Chondrocyte (in vitro differentiated cells): ENCODE results near the gene TSPAN9. TPM values are rescaled to one million over a fixed set of nuclear protein-coding genes. Genes with fewer than 3 reads are reported as not detected.
A peak's percentile ranks its signal among the peaks of the same experiment; 100 is the strongest.

Source experiments
- DNase-seq: peaks from one replicate; pipeline ENCODE4 v3.0.0; 2021; ENCODE audit warnings: mixed read lengths, low spot score
- H3K27ac Mint-ChIP-seq: one replicate; pipeline ENCODE4 v1.8.0; 2021; ENCODE audit warnings: mild to moderate bottlenecking, moderate library complexity, mixed read lengths; ENCODE audit not compliant: unreplicated experiment
- H3K27me3 Mint-ChIP-seq: 2 replicates; pipeline ENCODE4 v1.8.0; 2021; ENCODE audit warnings: low read depth, mixed read lengths
- H3K36me3 Mint-ChIP-seq: 2 replicates; pipeline ENCODE4 v1.8.0; 2021; ENCODE audit warnings: low read depth, mixed read lengths
- H3K4me1 Mint-ChIP-seq: 2 replicates; pipeline ENCODE4 v1.8.0; 2021; ENCODE audit warnings: low read depth, mild to moderate bottlenecking, mixed read lengths
- H3K4me3 Mint-ChIP-seq: one replicate; pipeline ENCODE4 v1.8.0; 2021; ENCODE audit warnings: mild to moderate bottlenecking, moderate library complexity, mixed read lengths; ENCODE audit not compliant: unreplicated experiment
- H3K9me3 Mint-ChIP-seq: 2 replicates; pipeline ENCODE4 v1.8.0; 2021; ENCODE audit warnings: low read depth, mixed read lengths
- total RNA-seq: library from RNA; stranded (reverse); gene quantifications from 3 replicates; pipeline ENCODE4 v1.2.1, GENCODE V29; 2021
- TF ChIP-seq, protein P1 (sequence below): fragments of 200-600 bp; sonication (generic); IDR thresholded peaks from 2 replicates; pipeline ENCODE4 v1.5.0; 2021; ENCODE audit warnings: antibody characterized with exemption, mild to moderate bottlenecking, moderate library complexity

Gene TSPAN9
- total RNA-seq, 1 donor from 2014 or later: 50.4 TPM

- H3K27ac Mint-ChIP-seq: no peak overlapping the region
- H3K36me3 Mint-ChIP-seq: peaks cover 2% of the 10 kb centered on the region
- H3K27me3 Mint-ChIP-seq: no peaks in the 10 kb centered on the region
- H3K9me3 Mint-ChIP-seq: no peaks in the 10 kb centered on the region
- TF ChIP-seq, protein P1, sequence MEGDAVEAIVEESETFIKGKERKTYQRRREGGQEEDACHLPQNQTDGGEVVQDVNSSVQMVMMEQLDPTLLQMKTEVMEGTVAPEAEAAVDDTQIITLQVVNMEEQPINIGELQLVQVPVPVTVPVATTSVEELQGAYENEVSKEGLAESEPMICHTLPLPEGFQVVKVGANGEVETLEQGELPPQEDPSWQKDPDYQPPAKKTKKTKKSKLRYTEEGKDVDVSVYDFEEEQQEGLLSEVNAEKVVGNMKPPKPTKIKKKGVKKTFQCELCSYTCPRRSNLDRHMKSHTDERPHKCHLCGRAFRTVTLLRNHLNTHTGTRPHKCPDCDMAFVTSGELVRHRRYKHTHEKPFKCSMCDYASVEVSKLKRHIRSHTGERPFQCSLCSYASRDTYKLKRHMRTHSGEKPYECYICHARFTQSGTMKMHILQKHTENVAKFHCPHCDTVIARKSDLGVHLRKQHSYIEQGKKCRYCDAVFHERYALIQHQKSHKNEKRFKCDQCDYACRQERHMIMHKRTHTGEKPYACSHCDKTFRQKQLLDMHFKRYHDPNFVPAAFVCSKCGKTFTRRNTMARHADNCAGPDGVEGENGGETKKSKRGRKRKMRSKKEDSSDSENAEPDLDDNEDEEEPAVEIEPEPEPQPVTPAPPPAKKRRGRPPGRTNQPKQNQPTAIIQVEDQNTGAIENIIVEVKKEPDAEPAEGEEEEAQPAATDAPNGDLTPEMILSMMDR: no peak
- peaks cover 55% of the 10 kb centered on the region for H3K4me1 Mint-ChIP-seq
- no peak for DNase-seq
- no peak overlapping the region for H3K4me3 Mint-ChIP-seq
These were observed 76.8 kb downstream of the TSPAN9 start for GRCh38 chr12:3154006-3154405.

DNA sequence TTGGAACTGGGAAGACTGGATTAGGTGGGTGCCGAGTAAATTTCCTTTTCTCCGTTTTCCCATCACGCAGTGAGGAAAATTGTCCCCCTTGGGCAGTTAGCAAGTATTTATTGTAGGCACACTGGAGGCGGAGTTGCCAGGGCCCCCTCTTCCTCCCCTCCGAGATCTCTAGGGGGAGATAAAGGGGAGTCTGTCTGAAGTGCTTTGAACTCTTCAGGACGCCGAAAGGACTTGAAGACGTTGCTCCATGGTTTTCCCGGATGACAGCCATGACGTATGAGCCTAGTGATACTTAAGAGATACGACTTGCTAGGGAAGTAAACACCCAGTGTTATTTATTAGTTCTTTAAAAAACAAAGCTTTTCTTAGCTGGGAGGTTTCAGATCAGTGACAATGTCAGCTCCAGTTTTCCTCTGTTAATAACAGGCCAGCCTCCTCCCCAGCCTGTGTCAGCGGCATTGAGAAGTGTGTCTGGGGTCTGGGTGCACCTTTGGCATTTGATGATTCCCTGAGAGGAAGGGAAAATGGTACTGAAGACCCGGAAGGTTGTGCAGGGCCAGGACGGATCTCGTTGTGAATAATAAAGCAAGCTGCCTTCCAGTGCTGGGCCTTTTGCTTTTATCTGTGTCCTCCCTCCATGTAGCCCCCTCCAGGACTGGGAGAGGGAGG, 78.7 kb downstream of the TSPAN9 start:
- peaks cover 53% of the 10 kb centered on the region for H3K4me1 Mint-ChIP-seq
- no peaks in the 10 kb centered on the region for H3K36me3 Mint-ChIP-seq
- peak; percentile 41 for DNase-seq
- no peaks in the 10 kb centered on the region for H3K9me3 Mint-ChIP-seq
- H3K27ac Mint-ChIP-seq: no peak overlapping the region
- H3K27me3 Mint-ChIP-seq: no peaks in the 10 kb centered on the region
- TF ChIP-seq, protein P1: no peak
- H3K4me3 Mint-ChIP-seq: no peak overlapping the region

- no peak overlapping the region for H3K4me3 Mint-ChIP-seq
- peak overlapping the region; percentile 51 for H3K27ac Mint-ChIP-seq
These were observed 80.6 kb downstream of the TSPAN9 start for GRCh38 chr12:3157581-3158323.

GRCh38 chr12:3158851-3159465, 81.8 kb downstream of the TSPAN9 start:
- TF ChIP-seq, protein P1: no peak
- H3K4me3 Mint-ChIP-seq: peak overlapping the region; percentile 10
- no peak for DNase-seq
- H3K9me3 Mint-ChIP-seq: peaks cover 3% of the 10 kb centered on the region
- H3K27me3 Mint-ChIP-seq: no peaks in the 10 kb centered on the region
- H3K27ac Mint-ChIP-seq: peak overlapping the region; percentile 88
- peaks cover 9% of the 10 kb centered on the region for H3K36me3 Mint-ChIP-seq
- peaks cover 34% of the 10 kb centered on the region for H3K4me1 Mint-ChIP-seq

More at GRCh38 chr12:3157581-3158323, 80.6 kb downstream of the TSPAN9 start:
- peaks cover 6% of the 10 kb centered on the region for H3K36me3 Mint-ChIP-seq
- H3K9me3 Mint-ChIP-seq: peaks cover 3% of the 10 kb centered on the region
- peak; percentile 48 for DNase-seq
- TF ChIP-seq, protein P1: no peak
- H3K27me3 Mint-ChIP-seq: no peaks in the 10 kb centered on the region
- peaks cover 34% of the 10 kb centered on the region for H3K4me1 Mint-ChIP-seq

DNA sequence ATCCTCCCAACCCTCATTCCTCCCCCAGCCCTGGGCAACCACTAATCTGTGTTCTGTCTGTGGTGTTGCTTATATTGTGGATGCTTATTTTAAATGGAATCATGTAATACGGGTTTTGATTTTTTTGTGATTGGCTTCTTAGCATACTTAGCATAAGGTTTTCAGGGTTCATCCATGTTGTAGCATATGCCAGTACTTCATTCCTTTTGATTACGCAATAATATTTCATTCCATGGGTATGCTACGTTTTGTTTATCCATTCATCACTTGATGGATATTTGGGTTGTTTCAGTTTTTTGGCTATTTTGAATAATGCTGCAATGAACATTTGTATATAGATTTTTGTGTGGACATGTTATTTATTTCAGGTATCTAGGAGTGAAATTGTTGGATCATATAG, 82.9 kb downstream of the TSPAN9 start:
- Mint-ChIP-seq H3K4me1 (peaks cover 38% of the 10 kb centered on the region), H3K36me3 (peaks cover 9% of the 10 kb centered on the region), H3K27me3 (no peaks in the 10 kb centered on the region), H3K4me3 (no peak overlapping the region), H3K9me3 (peaks cover 3% of the 10 kb centered on the region), H3K27ac (no peak overlapping the region)
- DNase-seq: no peak
- TF ChIP-seq, protein P1: no peak
